Inflammatory macrophage (primary cell): ENCODE measurements around the gene OR5K4.
A peak's percentile ranks its signal among the peaks of the same experiment; 100 is the strongest.

ENCODE experiments used
- DNase-seq, 2 donors: peaks; one replicate each; pipeline ENCODE4 v3.0.0-alpha.2; 2020 to 2022
- total RNA-seq, 18 experiments: gene quantifications; one replicate each; lab custom pipeline; 2026; ENCODE audit warnings: mixed read lengths in 6 of 18, inconsistent platforms in 2 of 18; lab: John Stamatoyannopoulos, UW

OR5K4 gene, protein sequence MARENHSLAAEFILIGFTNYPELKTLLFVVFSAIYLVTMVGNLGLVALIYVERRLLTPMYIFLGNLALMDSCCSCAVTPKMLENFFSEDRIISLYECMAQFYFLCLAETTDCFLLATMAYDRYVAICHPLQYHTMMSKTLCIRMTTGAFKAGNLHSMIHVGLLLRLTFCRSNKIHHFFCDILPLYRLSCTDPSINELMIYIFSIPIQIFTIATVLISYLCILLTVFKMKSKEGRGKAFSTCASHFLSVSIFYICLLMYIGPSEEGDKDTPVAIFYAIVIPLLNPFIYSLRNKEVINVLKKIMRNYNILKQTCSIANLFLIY
- 0 reads per million in 18 experiments for total RNA-seq

GRCh38 chr3:98353554-98353953 is at the start of gene OR5K4:
OR5K4 (plus strand) TSS chr3:98353854; CDS start chr3:98353854, 0 bp downstream.
- no peak for DNase-seq

DNA sequence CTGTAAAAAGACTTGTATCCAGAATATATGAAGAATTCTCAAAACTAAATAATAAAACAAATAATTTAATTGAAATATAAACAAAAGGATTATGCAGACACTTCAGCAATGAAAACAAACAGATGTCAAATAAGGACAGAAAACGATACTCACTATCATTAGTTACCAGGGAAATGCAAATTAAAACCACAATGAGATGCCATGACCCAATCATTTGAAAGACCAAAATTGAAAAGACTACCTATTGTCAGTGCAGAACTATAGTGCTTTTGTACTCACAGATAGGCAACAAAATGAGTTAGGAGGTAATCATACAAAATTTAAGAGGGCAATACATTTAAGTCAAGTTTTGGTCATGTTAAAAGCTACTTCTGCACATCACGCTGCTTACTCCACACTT is 31.6 kb upstream of the OR5K4 start:
- no peak for DNase-seq

DNA sequence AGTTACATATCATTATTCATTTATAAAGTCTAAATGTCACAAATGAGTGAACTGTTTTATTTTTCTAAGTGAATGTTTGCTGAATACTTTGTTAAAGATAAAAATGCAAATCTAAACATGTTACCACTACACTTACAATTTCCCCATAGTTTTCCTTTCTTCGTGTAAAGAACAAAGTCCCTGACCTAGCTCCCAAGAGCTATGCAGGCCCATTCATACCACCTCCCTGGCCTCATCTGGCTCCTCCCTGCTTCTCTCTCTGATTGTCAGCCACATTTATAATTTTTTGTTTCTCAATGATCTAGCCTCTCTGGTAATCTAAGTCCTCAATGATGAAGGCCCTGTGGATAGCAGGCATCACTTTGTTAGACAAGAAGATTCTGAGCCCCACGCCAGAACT is 31.0 kb upstream of the OR5K4 start:
- no peak for DNase-seq

GRCh38 chr3:98323425-98323824 is 30.2 kb upstream of the OR5K4 start:
- no peak for DNase-seq

DNA sequence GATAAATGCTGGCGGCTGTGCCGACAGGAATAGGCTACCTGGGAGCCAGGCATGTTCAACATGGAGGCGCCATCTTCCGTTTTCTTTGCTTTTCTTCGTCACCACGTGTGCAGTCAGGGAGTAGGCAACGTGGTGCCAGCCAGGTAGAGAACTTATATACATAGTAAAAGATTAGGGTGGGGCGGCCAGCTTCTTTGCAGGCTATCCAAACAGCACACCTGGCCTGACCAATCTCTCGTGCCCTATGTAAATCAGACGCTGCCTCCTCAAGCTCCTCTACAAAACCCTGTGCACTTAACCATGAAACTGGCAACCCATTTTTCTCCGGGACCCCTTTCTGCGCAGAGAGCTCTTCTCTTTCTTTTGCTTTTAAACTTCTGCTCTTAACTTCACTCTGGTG is 28.6 kb upstream of the OR5K4 start:
- DNase-seq: no peak

GRCh38 chr3:98326105-98326893 is 27.4 kb upstream of the OR5K4 start:
- DNase-seq: no peak

DNA sequence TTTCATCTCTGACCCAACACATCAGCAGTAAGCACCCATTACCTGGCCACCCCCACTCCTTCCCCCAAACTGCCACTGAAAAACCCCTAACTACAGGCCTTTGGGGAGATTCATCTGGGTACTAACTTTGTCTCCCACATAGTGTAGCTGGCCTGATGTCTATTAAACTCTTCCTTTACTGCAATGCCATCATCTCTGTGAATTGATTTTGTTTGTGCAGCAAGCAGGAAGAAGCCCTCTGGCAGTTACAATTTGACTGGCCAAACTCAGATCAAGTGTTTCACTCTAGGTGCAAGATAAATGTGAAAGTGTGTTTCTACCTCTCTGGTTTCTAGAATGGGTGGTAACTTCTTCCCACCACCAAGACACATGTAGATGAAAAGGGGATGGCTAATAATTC is 26.7 kb upstream of the OR5K4 start:
- no peak for DNase-seq

GRCh38 chr3:98328933-98329332 is 24.7 kb upstream of the OR5K4 start:
- DNase-seq: no peak

DNA sequence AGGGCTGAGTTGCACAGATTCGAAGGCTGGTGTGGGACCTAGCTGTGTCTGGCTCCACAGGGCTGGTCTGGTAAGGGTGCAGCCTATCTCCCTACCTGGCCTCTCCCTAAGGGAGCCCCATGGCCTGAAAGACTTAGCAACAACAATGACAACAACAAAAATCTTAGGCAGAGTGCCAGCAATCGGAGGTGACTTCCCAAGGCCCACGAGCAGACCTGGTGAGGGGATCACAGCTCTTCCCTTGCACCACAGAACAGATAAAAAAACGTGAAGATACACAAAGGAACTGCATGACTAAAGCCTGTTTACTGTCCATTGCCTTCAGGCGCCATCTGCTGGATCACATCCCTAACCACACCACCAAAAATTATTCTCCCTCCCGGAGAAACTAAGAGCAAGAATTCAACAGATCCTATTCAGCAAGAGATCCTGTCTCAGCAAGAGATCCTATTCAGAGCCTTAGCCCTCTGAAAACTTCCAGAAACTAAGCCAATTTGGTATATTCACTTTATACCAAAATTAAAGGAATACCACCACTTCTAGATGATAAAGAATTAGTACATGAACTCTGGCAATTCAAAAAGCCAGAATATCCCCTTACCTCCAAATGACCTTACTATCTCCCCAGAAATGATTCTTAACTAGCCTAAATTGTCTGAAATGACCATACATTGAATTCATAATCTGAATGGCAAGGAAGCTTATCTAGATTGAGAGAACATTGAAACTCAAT is 24.1 kb upstream of the OR5K4 start:
- peak; percentile 58 to 61 for DNase-seq

DNA sequence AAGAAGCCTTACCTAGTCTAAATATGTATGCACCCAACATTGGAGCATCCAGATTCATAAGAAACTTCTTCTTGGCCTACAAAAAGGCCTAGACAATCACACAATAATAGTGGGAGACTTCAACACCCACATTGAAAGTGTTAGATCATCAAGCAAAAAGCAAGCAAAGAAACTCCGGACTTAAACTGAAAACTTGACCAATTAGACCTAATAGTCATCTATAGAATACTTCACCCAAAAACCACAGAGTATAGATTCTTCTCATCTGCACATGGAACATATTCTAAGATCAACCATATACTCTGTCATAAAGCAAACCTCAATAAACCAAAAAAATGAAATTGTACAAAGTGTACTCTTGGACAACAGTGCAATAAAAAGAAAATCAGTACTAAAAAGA is 22.3 kb upstream of the OR5K4 start:
- DNase-seq: no peak

GRCh38 chr3:98333989-98334606 is 19.6 kb upstream of the OR5K4 start:
- no peak for DNase-seq

- DNase-seq: no peak
These were observed 14.6 kb upstream of the OR5K4 start for GRCh38 chr3:98339031-98339430.

- no peak for DNase-seq
These were observed 11.9 kb upstream of the OR5K4 start for GRCh38 chr3:98341758-98342157.

DNA sequence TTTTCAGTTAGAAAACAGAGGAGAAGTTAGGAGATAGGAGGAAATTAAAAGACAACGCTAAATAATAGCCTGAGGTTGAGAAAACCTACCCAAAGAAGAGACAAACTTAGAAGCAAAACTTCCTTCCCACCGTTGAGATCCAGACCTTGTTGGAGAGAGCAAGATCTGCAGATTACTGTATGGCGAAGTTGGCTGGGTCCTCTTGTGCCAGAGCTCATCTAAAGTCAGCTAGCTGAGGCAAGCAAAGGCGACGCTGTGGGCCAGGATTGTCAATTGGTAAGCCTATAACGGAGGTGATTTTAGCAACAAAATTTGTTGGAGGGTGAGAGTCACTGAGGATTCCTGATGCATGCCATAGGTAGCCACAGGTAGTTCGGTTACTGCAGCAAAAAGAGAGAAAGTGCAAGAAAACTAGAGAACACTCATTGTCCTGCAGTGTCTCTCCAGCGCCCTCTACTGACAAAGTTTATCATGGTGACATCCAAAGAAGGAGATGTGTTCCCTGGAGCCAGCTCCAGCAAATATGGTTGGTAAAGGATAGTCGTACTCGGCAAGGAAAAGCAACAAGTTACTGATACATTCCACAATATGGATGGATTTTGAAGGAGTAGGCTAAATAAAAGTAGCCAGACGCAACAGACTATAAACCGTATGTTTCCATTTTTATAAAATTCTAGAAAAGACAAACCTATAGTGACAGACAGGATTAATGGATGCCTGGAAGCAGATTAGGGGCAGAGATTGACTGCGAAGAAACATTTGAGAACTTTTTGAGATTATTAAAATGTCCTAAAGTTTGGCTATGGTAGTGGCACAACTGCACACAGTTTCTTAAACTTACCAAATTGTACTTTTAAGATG is 9.8 kb upstream of the OR5K4 start:
- DNase-seq: peak; percentile 52 to 55

GRCh38 chr3:98350082-98350481 is 3.6 kb upstream of the OR5K4 start:
- DNase-seq: no peak

DNA sequence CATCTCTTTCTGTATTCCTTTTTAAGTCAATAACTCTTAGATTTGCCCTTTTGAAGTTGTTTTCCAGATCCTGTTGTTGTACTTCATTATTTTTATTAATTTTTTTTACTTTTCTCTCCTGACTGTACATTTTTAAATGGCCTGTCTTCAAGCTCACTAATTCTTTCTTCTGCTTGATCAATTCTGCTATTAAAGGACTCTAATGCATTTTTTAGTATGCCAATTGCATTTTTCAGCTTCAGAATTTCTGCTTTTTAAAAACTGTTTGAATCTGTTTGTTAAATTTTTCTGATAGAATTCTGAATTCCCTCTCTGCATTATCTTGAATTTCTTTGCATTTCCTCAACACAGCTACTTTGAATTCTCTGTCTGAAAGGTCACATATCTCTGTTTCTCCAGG is 5.6 kb downstream of the OR5K4 start:
- no peak for DNase-seq

DNA sequence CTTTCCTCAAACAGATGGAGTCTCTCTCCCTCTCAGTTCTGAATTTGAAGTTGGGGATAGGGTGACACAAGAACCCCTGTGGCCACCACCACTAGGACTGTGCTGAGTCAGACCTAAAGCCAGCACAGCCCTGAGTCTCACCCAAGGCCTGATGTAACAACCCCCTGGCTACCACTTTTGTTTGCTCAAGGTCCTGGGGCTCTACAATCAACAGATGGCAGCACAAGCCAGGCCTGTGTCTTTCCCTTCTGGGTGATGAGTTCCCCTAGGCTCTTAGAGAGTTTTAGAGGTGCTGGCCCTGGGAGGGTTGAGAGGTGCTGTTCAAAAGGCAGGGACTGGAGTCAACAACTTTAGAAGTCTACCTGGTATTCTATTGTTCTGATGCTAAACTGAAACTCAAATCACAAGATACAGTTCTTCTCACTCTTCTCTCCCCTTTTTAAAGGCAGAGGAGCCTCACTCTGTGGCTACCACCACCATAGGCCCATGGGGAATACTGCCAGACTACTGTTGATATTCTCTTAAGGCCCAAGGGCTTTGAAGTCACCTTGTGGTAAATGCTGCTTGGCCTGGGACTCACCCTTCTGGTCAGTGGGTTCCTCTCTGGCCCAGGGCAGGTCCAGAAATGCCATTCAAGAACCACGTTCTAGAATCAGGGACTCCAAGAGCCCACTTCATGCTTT is 6.5 kb downstream of the OR5K4 start:
- DNase-seq: no peak

DNA sequence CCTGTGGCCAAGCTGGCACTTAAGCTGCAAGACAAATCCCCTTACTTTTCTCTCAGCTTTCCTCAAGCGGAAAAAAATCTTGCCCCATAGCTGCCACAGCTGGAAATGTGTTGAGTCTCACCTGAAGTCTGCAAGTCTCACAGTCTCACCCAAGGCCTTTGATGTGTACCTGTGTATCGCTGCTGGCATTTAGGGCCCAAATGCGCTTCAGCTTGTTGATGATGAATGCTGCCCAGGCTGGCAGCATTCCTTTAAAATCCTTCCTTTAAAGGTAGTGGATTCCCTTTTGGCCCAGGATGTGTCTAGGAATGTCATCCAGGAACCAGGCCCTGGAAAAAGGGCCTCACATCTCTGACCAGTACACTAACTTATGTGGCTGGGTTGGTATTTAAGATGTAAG is 7.0 kb downstream of the OR5K4 start:
- no peak for DNase-seq

GRCh38 chr3:98361289-98361688 is 7.6 kb downstream of the OR5K4 start:
- DNase-seq: no peak

DNA sequence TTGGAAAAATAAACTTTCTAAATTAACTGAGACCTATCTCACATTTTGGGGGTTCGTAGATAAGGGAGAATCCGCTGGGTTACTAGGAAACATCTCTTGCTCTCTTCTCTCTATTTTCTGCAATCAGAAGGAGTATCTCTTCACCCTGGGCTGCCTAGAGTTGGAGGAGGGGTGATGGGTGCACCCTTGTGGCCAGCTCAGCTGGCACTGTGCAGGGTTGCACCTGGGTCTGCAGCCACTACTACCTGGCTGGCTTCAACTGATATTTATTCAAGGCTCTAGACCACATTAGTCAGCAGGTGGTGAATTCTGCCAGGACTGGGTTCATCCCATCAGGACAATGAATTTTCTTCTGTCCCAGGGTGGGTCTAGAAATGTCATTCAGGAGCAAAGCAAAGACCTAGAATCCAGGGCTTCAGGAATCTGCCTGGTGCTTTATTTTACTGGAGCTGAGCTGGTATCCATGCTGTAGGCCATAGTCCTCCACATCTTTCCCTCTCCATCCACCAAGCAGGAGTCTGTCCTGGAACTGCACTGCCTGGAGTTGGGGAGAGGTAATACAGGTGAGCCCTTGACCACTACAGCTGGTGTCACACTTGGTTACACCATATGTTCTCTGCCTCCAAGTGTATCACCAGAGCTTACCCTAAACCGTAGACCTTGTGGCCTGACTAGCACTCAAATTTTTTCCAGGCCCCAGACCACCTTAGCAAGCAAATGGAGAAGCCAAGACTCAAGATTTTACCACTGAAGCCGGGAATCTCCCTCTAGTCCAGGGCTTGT is 14.0 kb downstream of the OR5K4 start:
- DNase-seq: no peak

GRCh38 chr3:98371186-98371585 is 17.5 kb downstream of the OR5K4 start:
- DNase-seq: no peak
